Measurements from ENCODE around the gene PSMA3.
A peak's percentile ranks its signal among the peaks of the same experiment; 100 is the strongest.
"Not testable (repeated sequence)": the region's sequence is repeated elsewhere in the genome, so short reads cannot be mapped to it uniquely, and the experiment has no call there.

Gene PSMA3

DNA sequence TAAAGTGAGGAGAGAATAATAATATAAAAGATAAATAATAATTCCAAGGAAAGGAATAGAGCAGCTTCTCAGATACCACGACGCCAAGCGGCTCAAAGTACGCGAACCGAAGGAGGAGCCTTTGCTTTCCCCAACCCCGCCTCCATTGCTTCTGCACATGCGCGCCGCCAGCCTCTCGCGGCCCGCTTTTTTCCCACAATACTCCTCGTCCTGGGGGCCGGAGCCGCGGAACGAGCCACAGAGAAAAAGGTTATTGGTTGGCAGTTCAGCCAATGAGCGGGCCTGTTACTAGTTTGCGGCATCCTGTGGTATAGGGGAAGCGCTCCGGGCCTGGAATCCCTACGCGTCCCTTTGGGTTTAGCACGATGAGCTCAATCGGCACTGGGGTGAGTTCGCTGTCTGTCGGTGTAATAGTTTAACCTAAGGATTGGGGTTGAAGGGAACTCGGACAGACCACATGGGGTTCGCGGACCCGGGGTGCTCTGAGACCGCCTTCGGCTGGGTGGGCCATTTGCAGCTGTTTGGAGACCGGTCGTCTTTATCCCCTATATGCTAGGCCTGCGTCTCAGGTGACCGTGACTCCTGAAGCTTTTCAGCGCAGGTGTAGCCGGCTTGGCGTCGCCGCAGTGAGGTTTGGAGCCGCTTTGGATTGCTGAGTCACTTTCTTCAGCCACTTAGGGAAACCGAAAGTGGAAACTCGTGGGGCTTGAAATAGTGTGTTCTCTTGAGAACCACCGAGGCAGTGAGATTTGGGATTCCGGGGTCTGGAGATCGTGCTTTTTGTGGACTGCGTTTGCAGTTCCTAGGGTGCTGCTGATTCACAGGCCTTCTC lies at the start of gene PSMA3:
TSS of gene PSMA3 (plus strand) at position 288 of the 832 bp plus-strand sequence. CDS start at position 366, 78 bp downstream.
- peak; percentile 98 for DNase-seq (ENCODE audit: low spot score)

DNA sequence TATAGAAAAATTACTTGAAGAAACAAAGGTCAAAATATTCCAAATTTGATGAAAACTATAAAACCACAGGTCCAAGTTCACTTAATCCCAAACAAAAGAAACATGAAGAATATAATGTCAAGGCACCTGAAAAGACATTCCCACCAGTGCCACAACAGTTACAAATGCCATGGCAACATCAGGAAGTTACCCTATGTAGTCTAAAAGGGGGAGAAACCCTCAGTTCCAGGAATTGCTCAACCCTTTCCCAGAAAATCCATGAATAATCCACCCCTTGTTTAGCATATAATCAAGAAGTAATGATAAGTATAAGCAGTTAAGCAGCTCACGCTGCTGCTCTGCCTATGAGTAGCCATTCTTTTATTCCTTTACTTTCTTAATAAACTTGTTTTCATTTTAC lies 48.4 kb upstream of the PSMA3 start:
- no peak for DNase-seq (ENCODE audit: low spot score)

DNA sequence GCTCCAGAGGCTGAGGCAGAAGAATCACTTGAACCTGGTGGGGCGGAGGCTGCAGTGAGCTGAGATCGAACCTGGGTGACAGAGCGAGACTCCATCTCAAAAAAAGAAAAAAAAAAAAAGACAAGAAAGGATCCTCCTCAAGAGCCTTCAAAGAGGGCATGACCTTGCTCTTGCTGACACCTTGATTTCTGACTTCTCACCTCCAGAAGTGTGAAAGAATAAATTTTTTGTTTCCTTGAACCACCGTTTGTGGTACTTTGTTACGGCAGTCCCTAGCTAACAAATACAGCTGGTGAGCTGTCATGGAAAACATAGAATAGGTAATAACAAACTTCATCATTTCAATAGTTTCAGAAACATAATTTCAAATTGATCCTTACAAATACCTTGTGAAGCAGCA lies 46.6 kb upstream of the PSMA3 start:
- no peak for DNase-seq (ENCODE audit: low spot score)

DNA sequence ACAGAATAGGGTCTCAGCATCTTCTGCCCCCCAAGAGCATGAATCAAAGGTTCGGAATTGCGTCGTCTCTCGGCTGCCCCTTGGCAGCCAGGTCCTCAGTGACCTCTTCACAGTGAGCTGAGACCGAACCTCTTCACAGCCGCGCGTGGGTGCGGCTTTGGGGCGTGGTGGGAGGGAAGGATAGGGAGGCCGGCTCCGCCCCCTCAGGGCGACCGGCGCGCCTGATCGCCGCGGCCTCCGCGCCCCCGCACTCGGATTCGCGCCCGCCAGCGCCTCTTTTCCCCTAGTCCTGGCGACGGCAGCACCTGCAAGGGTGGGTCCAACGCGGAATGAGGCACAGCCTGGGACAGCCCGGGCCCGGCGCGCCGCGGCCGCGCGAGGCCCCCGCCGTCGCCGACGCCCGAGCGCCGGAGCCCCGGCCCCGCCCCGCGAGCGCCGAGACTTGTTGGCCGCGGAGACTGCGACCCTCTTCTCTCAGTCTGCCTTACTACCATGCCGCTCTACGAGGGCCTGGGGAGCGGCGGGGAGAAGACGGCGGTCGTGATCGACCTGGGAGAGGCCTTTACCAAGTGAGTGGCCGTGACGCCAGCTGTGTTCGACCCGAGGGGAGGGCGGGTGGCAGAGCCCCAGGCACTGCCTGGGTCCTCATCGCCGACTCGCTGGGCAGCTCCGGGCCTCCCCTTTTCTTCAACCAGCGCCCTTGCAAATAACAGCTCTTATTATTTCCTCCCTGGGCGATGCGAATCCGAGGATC lies 44.7 kb upstream of the PSMA3 start, which contains the start of gene ACTR10:
TSS of gene ACTR10 (plus strand) at position 424 of the 754 bp plus-strand sequence. CDS start at position 493, 69 bp downstream.
- DNase-seq (ENCODE audit: low spot score), result peak; percentile 87

DNA sequence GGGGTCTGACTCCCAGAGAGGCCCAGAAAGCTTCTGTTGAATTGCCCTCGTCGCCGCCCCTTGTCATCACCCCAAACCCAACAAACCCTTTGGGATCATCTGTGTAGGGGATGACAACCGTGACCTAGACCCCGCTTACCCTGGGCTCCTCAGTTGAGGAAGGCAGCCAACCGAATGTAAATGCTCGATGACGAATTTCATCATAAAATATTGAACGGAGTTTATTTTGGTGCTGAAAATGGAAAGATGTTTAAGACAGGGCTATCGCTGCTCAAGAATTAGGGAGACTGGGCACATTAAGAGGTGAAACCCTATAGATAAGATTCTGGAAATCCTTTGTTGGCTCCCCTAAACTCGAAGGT lies 44.2 kb upstream of the PSMA3 start:
- DNase-seq (ENCODE audit: low spot score), result no peak

DNA sequence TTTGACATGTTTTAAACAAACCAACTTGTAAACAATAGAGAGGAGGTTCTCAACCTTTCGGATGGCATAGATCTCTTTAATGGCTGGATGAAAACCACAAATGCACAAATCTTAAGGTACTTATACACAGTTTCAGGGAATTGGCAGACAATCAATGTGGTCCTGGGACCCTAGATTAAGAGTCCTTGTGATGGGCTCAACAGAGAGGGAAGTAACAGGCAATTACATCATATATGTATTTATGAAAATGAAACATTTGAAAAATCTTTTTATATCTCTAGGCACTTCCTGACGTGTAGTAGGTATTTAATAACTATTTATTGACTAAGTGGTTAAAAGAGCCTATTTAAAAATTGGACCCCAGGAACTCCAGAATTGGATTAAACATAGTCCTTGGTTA lies 43.8 kb upstream of the PSMA3 start:
- DNase-seq (ENCODE audit: low spot score), result peak; percentile 24

DNA sequence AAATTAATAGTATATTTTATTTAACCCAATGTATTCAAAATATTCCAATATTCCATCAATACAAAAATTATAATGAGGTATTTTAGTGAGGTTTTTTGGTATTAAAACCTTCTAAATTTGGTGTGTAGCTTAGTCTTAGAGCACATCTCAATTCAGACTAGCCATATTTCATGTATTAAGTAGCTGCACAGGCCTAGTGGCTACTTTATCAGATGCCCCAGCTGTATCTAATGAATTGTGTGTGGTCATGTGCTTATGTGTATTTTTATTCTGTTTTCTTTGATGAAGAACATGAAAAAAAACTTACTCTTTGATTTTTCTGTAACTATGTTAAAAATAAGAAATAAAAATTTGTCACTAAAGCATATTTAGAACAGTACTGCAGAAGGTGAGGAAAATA lies 31.5 kb upstream of the PSMA3 start:
- DNase-seq (ENCODE audit: low spot score), result no peak

DNA sequence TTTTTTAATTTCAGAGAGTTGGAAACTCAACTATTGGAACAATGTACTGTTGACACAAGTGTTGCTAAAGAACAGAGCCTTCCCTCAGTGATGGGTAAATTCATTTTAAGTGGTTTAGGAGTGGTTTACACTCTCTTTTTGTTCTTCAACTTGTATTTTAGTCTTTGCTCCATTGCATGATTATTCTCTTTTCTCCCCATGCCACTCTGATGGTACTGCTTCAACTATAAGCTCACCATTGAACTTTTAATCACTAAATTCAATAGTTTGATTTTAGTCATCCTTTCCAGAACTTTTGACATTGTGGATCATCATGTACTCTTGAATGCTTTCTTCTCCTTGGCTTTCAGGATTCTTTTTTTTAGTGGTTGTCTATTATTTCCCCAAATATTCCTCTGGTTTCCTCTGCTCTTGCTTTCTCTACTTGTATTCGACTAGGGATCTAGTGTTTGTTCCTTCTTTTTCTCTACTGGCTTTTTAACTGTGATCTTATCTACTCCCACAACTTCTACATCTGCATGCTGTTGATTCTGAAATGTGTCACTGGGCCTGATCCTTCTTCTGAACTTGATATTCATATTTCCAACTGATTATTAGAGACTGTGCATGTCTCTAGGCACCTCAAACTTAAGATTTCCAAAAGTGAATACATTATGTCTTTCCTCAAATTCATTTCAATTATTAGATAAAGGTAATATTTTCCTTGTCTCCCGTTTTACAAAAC lies 29.3 kb upstream of the PSMA3 start:
- DNase-seq (ENCODE audit: low spot score), result no peak

DNA sequence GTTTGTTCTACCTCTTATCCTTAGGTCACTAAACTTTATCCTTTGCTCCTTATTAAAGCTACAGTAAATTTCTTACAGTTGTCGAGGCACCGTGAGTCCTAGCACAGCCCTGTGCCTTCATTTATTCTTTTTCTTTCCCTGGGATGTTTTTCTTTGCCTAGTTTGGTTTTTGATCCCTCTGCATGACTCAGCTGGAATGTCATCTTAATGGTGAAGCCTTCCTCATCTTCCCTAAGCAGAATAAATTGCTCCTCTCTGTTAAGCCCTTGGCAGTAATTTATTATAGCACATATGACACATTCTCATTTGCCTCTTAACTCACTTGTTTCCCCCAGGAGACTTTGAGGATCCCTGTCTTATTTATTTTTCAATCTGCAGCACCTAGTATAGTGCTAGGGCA lies 28.1 kb upstream of the PSMA3 start:
- no peak for DNase-seq (ENCODE audit: low spot score)

DNA sequence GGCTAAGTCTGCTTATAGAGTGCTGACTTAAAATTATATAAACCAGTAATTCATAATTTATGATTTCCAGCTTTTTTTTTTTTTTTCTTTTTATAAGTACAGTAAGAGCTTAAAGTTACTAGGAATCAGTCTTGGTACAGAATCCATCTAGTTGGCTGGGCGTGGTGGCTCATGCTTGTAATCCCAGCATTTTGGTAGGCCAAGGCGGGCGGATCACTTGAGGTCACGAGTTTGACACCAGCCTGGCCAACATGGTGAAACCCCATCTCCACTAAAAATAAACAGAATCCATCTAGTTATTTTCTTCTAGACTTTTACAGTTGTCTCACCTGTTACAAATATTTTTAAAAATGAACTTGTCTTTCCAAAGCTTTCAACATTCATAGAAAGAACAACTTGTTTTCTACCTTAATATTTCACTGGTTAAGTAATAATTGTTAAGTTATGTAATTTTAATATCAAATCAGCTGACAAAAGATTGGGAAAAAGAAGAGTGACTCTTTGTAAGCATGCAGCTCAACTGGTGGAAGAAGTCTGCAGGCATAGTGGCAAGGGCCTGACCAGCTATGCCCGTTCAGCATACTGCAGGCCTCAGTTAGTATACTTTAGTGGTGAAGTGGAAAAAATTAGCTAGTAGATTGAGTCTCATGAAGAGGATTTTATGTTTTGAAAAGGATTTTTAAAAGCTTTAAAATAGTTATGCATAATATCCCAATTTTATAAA lies 17.4 kb upstream of the PSMA3 start:
- DNase-seq (ENCODE audit: low spot score), result no peak

DNA sequence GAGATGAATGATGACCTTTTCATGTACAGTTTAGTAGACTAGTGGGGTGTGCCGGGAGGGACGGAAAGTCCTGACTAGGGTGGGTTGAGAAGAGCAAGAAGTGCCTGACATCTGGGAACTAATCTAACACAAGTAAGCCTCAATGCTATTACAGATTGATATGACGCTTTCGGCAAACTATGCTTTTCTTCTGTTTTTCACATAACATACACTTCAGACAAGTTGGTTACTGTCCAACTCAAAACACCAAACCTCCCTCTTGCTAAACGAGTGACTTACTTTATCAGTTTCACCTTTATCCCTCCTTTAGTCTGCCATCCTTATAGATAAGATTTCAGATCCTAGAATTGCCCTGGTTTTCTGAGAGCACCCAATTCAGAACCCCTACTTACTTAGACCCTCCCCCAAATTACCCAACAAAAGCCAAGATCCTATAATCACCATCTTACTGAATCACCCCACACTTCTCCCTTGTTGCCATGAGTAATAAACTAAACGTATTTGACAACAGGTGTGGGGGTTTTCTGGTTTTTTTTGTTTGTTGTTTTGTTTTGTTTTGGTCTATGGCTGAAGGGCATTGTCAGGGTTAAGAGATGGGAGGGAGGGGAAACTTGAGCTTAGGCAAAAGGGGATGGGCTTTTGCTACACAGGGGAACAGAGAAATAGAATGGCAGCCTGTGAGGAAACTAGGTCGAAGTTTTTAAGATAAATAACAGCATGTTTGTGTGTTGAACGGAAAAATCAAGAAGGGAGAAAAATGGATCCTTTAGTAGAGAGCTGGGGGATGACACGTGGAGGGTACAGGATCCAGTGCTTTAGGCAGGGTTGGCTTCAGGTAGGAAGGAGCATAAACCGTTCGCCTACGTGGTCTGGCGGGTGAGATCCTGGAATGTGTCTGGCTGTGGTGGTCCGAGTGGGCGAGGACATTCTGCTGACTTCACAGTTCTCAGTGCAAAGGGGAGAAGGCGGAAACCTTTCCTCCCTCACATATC lies 6.1 kb upstream of the PSMA3 start:
- peak; percentile 21 for DNase-seq (ENCODE audit: low spot score)

DNA sequence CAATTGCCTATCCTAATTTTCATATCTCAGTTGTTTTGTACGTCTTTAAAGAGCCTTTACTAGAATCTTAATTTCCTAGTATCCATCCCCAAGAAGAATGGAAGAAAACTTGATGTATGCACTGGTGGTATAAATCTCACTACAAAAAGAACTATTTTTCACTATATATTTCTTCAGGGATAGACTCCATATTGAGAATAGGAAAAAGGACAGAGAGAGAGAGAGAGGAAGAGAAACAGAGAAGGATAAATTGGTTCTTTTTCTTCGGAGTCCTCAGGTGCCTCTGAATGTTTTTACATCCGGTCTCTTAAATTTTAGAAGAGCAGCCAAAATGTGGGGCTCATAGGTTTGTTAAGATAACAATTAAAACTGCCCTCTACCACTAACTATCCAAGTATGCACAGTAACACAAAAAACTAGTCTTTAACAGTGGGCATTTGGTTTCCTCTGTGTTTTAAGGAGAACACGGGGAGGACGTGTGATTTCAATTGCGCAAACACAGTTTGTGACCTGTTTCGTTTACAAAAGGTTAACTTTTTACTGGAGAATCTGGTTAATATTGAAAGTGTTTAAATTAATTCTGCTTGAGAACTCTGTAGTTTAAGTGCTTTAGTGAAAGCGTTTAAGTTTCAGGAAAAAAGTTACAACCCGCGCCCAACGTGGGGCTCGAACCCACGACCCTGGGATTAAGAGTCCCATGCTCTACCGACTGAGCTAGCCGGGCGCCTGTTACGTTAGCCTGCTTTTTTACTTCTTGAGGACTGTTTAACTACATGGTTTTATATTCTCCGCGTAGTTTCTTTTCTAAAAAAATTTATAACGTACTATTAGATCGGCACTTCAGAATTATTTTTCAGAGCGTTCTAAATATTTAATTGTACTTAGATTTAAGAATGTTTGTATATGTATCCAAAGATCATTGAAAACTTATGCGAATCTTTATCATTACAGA lies 5.1 kb upstream of the PSMA3 start:
- peak; percentile 88 for DNase-seq (ENCODE audit: low spot score)

DNA sequence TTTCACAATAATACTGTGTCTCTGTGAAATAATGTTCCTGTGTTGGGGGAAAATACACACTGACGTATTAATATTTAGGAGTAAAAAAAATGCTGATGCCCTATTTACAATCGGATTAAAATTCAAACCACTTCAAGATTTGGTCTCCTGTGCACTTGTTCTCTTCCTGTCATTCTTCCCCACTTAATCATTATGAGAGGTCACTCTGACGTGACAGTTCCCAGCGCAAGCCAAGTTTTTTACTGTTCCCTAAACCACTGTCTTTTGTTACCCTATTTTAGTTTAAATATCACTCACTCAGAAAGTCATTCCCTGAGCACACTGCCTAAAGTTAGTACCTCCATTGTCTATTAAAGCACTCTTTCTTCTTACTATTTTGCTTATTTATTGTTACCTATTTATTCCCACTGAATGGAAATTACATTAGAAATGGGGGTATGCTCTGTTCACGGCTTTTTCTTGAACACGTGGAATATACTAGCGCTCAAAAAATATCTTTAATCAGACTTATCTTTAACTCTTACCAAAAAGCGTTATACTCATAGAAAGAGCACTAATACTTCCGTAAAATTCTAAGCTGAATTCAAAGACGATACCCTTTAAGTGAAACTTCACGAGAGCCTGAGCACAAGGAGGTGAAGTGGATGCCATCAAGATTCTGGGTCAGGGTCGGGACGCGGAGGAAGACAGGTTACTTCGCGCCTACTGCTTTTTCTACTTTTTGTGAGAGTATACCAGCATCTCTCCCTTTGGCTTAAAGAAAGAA lies 670 bp upstream of the PSMA3 start:
- peak; percentile 69 for DNase-seq (ENCODE audit: low spot score)

DNA sequence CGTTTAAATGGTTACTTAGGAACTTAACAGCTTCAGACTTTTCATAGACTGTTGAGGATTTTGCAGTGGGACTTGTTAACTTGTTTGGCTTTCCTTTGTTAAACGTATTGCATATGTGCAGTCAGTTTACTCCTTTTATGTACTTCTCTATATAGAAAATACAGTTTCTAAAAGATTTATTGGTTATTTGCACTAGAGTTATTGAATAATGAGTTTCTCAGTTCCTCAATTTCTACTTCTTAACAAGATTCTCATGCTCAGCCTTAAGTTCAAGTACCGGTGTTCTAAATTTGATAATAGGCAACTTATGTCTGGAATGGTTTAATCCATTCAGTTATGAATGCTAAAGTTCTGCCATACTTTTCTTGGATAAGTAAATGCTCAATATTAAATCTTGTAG lies 919 bp downstream of the PSMA3 start:
- no peak for DNase-seq (ENCODE audit: low spot score)

DNA sequence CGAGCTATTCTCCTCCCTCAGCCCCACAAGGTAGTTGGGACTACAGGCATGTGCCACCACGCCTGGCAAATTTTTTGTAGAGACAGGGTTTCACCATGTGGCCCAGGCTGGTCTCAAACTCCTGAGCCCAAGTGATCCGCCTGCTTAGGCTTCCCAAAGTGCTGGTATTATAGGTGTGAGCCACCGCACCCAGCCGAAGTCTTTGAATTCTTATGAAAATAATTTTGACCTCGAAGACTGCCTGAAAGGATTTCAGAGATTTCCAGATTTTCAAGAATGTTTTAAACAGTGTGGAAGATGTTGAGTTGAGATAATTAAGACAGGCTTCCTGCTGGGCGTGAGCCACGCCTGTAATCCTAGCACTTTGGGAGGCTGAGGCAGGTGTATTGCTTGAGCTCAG lies 5.0 kb downstream of the PSMA3 start:
- DNase-seq (ENCODE audit: low spot score), result no peak

DNA sequence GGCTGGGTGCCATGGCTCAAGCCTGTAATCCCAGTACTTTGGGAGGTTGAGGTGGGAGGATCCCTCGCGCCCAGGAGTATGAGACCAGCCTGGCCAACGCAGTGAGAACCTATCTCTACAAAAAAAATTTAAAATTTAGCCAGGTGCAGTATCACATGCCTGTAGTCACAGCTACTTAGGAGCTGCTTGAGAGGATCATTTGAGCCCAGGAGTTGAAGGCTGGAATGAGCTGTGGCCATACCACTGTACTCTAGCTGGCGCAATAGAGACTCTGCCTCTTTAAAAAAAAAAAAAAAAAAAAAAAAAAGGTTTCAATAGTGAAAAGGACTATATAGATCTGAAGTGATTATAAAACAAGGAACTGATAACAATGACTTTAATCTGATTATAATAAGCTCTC lies 13.5 kb downstream of the PSMA3 start:
- DNase-seq (ENCODE audit: low spot score), result no peak

DNA sequence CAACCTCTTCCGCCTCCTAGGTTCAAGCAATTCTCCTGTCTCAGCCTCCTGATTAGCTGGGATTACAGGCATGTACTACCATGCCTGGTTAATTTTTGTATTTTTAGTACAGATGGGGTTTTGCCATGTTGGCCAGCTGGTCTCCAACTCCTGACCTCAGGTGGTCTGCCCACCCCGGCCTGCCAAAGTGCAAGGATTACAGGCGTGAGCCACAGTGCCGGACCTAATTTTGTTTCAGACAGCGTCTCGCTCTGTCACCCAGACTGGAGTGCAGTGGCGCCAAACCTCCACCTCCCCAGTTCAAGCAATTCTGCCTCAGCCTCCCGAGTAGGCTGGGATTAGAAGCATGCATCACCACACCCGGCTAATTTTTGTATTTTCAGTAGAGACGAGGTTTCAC lies 17.4 kb downstream of the PSMA3 start:
- not testable (repeated sequence) for DNase-seq (ENCODE audit: low spot score)

DNA sequence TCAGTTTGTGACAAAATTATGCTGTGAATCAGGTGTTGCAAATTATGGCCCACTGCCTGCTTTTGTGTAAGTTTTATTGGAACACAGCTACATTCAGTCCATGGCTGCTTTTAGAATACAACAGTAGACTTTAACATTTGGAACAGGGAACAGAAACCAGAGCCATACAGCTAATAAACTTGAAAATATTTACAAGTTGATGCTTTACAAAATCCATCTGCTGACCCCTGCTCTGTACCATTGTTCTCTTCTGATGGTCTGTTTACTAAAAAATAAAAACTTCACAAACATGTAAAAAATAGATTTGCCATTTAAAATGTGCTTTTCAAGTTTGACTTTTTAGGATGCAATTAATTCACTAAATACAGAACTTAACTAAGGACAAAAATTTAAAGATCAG lies 20.8 kb downstream of the PSMA3 start:
- DNase-seq (ENCODE audit: low spot score), result no peak

DNA sequence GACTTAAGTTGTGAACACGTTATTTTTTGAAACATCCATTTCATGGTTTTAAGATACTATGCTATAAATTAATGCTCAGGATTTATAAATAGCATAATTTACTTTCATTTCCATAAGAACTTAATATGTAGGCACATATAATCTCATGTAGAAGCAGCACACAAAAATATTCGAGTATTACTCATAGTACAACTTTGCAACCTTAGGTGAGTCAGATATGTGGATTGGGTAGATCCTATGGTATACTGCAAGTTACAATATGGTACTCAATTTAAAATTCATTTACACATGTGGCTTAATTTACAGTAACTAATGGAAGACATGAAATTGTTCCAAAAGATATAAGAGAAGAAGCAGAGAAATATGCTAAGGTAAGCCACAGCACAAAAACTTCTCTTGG lies 26.0 kb downstream of the PSMA3 start:
- DNase-seq (ENCODE audit: low spot score), result no peak
